GM21529 (cell line): ENCODE data around the gene MARK3.
"Not testable (repeated sequence)": the region's sequence is repeated elsewhere in the genome, so short reads cannot be mapped to it uniquely, and the experiment has no call there.

Experiments used
- ATAC-seq: cut with Tn5 transposase; IDR thresholded peaks from one replicate; pipeline ENCODE4 v1.9.1; 2021; ENCODE audit not compliant: unreplicated experiment

Gene MARK3

GRCh38 chr14:103524002-103524935 is 139.1 kb downstream of the MARK3 start:
- ATAC-seq, result no peak

GRCh38 chr14:103525430-103526246 is 140.4 kb downstream of the MARK3 start:
- not testable (repeated sequence) for ATAC-seq

- ATAC-seq, result no peak
Measured at GRCh38 chr14:103526247-103526913, 141.2 kb downstream of the MARK3 start.

DNA sequence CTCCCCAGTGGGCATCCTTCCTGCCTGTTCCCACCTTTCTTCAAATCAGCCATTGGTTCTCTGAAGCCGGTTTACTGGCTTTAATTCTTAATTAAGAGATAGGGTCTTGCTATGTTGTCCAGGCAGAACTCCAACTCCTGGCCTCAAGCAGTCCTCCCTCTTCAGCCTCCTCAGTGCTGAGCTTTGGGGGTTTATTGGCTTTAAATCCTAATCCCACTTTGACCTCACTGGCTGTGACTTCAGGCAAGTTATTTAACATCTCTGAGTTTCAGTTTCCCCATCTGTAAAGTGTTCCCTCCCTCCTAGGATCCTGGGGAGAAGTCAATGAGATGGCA is 141.7 kb downstream of the MARK3 start:
- no peak for ATAC-seq

DNA sequence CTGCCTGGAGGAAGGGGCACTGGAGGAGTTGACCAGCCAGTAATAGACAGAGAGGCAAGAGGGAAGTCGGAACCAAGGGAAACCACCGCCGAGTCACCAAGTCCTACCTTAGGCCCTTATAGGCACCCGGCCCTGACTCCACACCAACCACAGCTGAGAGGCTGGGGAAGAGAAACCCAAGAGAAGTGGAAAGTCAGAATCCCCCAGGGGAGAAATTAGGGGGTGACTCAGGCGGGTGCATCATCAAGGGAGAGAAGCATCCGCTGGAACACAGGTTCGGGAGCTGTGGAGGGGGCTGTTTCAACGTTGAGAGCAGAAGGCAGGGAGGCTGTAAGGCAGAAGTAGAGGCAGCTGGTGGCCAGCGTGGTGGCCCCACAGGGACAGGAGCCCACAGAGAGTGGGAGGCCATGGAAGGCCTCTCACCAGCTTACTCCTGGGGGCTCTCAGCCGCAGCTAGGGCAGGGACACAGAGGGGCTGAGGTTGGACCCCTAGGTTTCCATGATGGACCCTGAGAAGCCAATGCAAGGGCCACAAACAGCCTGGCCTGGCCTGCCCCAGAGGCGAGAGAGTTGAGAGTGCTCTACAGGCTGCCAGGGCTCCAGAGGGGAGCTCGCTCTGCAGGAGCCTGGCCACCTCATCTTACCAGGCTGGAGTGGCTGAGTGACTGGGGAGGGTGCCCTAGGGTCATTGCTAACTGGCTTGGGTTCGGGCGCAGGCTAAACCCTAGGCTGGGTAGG is 142.4 kb downstream of the MARK3 start:
- ATAC-seq, result peak; percentile 65

GRCh38 chr14:103528146-103528586 is 143.0 kb downstream of the MARK3 start:
- no peak for ATAC-seq

- ATAC-seq, result peak; percentile 39
Measured at GRCh38 chr14:103528587-103529382, 143.6 kb downstream of the MARK3 start, which contains the start of gene TRMT61A. TSS of gene TRMT61A (plus strand) at chr14:103529196. CDS start at chr14:103529979, 783 bp downstream.

- no peak for ATAC-seq
Measured at GRCh38 chr14:103529383-103530365, 144.5 kb downstream of the MARK3 start.

DNA sequence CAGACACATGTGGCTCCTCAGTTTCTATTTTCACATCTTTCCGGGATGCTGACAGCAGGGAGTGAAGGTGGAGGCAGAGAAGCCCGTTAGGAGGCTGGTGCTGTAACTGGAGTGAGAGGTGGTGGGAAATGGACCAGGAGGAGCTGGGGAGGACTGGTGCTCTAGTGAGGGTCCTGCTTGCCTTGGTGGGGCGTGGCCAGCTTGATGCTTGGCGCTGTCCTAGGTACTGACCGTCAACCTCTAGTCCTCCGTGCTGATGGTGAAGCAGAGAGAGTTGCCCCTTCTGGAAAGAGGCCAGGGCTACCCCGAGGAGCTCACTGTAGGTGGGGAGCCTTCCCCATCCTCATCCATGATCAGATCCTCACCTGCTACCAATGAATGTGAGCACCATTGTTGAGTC is 145.2 kb downstream of the MARK3 start:
- no peak for ATAC-seq

DNA sequence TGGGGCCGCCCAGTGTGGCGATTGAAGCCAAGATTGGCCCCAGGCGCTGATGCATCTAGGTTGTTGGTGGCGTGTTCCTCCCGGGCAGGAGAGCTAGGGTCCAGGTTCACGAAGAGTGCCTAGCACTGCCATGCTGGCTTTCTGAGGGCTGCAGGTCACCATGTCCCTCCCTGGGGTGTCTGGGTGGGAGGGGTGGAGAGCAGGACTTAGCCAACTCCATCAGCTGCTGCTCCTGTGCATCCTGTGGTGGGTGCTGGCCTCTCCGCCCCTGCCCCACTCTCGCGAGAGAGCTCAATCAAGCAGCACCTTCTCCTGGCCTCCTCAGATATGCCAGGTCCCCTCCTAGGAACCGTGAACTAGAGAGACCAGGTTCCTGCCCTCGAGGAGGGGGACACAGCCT is 145.6 kb downstream of the MARK3 start:
- no peak for ATAC-seq

DNA sequence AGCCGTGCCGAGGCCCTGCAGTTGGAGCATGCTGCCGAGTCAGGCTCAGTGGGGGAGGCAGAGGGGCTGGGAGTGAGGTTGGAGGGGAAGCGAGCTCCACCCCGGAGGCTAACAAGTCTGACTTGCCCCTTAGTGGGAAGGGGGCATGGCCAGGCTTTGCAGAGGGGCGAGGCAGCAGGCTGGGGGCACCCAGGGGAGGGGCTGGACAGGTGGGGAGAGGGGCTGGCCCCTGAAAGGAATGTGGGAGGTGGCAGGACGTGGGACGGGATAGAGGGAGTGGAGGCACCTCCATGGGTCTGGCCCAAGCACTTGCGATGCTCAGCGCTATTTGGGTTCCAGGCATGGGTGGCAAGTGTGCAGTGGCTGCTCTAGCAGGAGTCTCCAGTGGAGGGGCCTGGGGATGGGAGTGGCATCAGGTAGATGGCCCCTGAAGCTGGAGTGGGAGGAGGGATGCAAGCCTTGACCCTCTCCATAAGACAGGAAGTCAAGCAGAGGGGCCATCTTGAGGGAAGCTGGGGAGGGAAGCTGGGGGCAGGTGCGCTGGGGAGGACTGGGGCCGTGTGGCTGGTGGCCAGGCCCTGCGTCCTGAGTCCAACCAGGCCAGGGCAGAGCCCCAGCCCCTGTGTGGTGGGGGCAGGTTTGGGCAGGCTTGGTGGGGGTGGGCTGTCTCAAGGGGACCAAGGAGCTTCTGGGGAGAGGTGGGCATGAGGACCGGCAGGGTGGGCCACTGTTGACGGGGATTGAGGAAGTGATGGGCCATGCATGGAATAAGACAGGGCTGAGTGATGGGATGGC is 146.4 kb downstream of the MARK3 start:
- ATAC-seq, result no peak

DNA sequence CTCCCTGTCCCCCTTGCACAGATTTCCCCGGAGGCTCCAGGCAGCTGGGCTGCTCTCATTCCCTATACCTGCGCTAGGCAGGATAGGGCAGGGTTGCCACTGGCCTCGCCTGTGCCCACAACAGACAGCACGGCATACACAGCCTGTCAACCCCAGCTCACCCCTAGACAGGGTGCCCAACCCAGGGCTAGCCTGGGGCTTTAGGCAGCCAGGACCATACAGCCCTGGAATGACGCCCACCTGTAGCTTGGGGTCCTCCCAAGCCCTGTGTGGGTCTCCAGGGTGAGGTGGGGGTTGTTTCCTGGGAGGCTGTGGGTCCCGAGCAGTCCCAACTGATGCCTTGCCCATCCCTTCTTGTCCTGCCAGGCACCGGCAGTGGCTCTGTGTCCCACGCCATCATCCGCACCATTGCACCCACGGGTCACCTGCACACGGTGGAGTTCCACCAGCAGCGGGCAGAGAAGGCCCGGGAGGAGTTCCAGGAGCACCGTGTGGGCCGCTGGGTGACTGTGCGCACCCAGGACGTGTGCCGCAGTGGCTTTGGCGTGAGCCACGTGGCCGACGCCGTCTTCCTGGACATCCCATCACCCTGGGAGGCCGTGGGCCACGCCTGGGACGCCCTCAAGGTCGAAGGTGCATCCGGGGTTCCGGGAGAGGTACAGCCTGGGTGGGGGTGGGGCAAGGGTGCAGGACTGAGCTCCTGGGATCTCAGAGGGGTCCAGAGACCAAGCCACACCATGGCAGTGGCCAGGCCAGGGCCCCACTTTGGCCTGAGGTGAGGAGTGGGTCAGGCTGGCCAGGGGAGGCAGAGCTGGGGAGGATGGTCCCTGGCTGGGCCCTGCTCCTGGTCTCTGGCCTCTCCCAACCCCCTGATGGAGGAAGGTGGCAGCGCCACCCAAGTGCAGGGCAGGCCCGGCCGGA is 147.3 kb downstream of the MARK3 start:
- ATAC-seq, result no peak

- ATAC-seq, result no peak
Measured at GRCh38 chr14:103533137-103533998, 148.2 kb downstream of the MARK3 start.

DNA sequence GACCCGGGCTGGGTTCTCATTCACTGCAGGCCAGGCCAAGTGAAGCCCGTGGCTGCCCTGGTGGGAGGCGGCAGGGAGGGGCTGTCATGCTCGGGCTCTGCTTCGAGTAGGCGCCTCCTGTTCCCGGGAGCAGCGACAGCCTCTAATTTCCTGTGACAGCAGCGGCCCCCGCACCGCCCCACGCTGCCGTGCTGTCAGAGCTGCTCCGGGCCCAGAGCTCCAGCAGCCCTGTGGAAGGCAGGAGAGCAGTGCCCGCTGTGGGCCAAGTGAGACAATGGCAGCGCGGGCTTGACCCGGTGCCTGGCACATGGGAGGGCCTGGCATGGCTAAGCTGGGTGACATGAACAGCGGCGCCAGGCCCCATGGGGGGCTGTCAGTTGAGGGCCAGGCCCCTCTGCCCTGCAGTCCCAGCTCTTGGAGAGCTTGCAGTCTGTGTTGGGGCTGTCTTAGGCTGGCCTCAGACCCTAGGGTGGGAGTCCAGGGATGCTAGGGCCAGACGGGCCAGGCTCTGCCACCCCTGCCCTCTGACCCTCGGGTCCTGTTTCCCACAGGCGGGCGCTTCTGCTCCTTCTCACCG is 148.9 kb downstream of the MARK3 start:
- no peak for ATAC-seq

DNA sequence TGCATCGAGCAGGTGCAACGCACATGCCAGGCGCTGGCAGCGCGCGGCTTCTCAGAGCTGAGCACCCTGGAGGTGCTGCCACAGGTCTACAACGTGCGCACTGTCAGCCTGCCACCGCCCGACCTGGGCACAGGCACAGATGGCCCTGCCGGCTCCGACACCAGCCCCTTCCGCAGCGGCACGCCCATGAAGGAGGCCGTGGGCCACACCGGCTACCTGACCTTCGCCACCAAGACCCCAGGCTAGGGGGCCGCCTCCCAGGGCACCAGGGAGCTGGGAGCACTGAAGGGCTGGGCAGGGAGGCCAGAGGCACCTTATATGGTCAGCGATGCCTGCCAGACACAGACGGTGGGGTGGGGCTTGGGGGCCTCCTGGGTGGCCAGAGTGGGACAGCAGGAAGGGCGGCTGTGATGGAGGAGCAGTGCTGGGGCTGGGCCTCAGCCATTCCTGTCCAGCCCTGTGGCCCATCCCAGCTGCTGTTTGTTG is 149.4 kb downstream of the MARK3 start:
- ATAC-seq, result no peak
